Smooth muscle cell (in vitro differentiated cells): ENCODE data around the gene TRIB2. TPM values are rescaled to one million over a fixed set of nuclear protein-coding genes. Genes with fewer than 3 reads are reported as not detected.

Source experiments
- DNase-seq: peaks from one replicate; lab custom pipeline; 2025; ENCODE audit not compliant: unreplicated experiment; lab: John Stamatoyannopoulos, UW
- H2AFZ ChIP-seq: fragments of 200-600 bp; sonication (generic); 2 replicates; pipeline ENCODE4 v1.6.0; 2016; ENCODE audit warnings: antibody characterized with exemption, low read depth, mild to moderate bottlenecking
- H3F3A ChIP-seq: fragments of 200-600 bp; sonication (generic); 2 replicates; pipeline ENCODE4 v1.6.0; 2017; ENCODE audit warnings: antibody characterized with exemption, low read depth
- H3K27ac ChIP-seq: fragments of 200-600 bp; sonication (generic); 2 replicates; pipeline ENCODE4 v1.5.1; 2016; ENCODE audit warnings: low read depth, mild to moderate bottlenecking
- H3K27me3 ChIP-seq: fragments of 200-600 bp; sonication (generic); 2 replicates; pipeline ENCODE4 v1.6.1; 2016; ENCODE audit warnings: low read depth, mild to moderate bottlenecking
- H3K36me3 ChIP-seq: fragments of 200-600 bp; sonication (generic); 2 replicates; pipeline ENCODE4 v1.5.1; 2016; ENCODE audit warnings: low read depth
- H3K4me1 ChIP-seq: fragments of 200-600 bp; sonication (generic); 2 replicates; pipeline ENCODE4 v1.5.1; 2016; ENCODE audit warnings: low read depth
- H3K4me2 ChIP-seq: fragments of 200-600 bp; sonication (generic); 2 replicates; pipeline ENCODE4 v1.6.0; 2016; ENCODE audit warnings: mild to moderate bottlenecking
- H3K4me3 ChIP-seq: fragments of 200-600 bp; sonication (generic); 2 replicates; pipeline ENCODE4 v1.5.1; 2016; ENCODE audit warnings: mild to moderate bottlenecking
- H3K79me2 ChIP-seq: fragments of 200-600 bp; sonication (generic); 2 replicates; pipeline ENCODE4 v1.6.0; 2016; ENCODE audit warnings: low read depth, mild to moderate bottlenecking
- H3K9ac ChIP-seq: fragments of 200-600 bp; sonication (generic); 2 replicates; pipeline ENCODE4 v1.6.0; 2016; ENCODE audit warnings: low read depth
- H3K9me3 ChIP-seq: fragments of 200-600 bp; sonication (generic); replicated peaks from 2 replicates; pipeline ENCODE4 v1.5.1; 2016; ENCODE audit warnings: low read depth
- H4K20me1 ChIP-seq: fragments of 200-600 bp; sonication (generic); 2 replicates; pipeline ENCODE4 v1.6.0; 2016; ENCODE audit warnings: low read depth
- WGBS: methylation state at CpG from one replicate; pipeline ENCODE4 v1.1.7; 2016; ENCODE audit warnings: low lambda C conversion rate; 5-methylcytosine and 5-hydroxymethylcytosine counted together
- polyA plus RNA-seq: library from polyadenylated mRNA; unstranded; fragments of >200 nt; fragmentation: Nextera tagmentation; extraction: Ambion mirVana; gene quantifications from 2 replicates; pipeline ENCODE4 v1.2.1, GENCODE V29; 2016
- total RNA-seq: library from RNA; depleted of rRNA; stranded (reverse); fragments of >200 nt; gene quantifications from 2 replicates; pipeline ENCODE4 v1.2.3, GENCODE V29; 2014
- TF ChIP-seq, protein P1 (sequence below): fragments of 200-600 bp; sonication (generic); IDR thresholded peaks from 2 replicates; pipeline ENCODE4 v1.5.1; 2017; ENCODE audit warnings: borderline replicate concordance, mild to moderate bottlenecking, antibody characterized with exemption; ENCODE audit not compliant: insufficient read depth, poor library complexity, severe bottlenecking

Gene TRIB2
- total and polyA plus RNA-seq, 2 experiments from 2014 or later = 31.1 to 31.5 TPM

DNA sequence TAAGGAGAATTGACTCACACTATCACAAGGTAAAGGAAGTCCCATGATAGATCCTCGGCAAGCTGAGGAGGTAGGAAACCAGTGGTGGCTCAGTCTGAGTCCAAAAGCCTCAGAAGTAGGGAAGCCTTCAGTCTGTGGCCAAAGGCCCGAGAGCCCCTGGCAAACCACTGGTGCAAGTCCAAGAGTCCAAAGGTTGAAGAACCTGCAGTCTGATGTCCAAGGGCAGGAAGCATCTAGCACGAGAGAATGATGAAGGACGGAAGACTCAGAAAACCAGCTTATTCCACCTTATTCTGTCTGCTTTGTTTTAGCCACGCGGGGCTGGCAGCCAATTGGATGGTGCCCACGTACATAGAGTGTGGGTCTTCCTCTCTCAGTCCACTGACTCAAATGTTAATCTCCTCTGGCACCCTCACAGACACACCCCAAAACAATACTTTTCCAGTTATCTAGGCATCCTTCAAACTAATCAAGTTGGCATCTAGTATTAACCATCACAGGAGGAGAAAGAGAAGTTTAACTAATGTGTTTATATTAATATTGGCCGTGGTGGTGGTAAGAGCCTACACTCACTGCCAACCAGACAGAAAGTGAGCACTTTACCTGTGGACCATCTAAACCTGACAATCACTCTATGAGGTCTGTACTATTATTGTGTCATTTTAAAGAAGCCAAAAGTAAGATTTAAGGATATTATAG is 8.1 kb upstream of the TRIB2 start:
- TF ChIP-seq, protein P1, sequence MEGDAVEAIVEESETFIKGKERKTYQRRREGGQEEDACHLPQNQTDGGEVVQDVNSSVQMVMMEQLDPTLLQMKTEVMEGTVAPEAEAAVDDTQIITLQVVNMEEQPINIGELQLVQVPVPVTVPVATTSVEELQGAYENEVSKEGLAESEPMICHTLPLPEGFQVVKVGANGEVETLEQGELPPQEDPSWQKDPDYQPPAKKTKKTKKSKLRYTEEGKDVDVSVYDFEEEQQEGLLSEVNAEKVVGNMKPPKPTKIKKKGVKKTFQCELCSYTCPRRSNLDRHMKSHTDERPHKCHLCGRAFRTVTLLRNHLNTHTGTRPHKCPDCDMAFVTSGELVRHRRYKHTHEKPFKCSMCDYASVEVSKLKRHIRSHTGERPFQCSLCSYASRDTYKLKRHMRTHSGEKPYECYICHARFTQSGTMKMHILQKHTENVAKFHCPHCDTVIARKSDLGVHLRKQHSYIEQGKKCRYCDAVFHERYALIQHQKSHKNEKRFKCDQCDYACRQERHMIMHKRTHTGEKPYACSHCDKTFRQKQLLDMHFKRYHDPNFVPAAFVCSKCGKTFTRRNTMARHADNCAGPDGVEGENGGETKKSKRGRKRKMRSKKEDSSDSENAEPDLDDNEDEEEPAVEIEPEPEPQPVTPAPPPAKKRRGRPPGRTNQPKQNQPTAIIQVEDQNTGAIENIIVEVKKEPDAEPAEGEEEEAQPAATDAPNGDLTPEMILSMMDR = no peak
- H3F3A ChIP-seq = no peaks in the 10 kb centered on the region
- no peak for DNase-seq
- H3K4me1 ChIP-seq = no peaks in the 10 kb centered on the region
- no peaks in the 10 kb centered on the region for H4K20me1 ChIP-seq
- no peak overlapping the region for H3K9ac ChIP-seq
- no peak overlapping the region for H3K4me3 ChIP-seq
- H3K79me2 ChIP-seq = no peaks in the 10 kb centered on the region
- H3K36me3 ChIP-seq = no peaks in the 10 kb centered on the region
- H2AFZ ChIP-seq = no peak overlapping the region
- H3K4me2 ChIP-seq = no peak overlapping the region
- H3K27me3 ChIP-seq = no peaks in the 10 kb centered on the region
- WGBS = 94% methylated on average over 8 of the region's 8 CpGs
- no peak overlapping the region for H3K27ac ChIP-seq
- H3K9me3 ChIP-seq = no peaks in the 10 kb centered on the region

DNA sequence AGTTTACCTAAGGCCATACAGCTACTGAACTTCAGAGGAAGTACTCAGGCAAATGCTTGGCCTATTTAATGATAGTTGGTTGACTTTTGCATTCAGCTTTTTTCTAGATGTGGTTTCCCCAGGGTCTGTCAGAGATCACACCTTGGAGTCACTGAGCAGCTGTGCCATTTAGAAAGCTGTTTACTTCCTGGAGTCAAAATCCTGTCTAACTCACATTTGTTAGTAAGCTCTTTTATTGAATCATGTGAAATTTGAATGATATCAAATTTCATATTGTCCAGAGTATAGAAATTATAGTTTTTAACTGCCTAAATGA is 7.6 kb upstream of the TRIB2 start:
- Histone ChIP-seq H3K27ac (no peak overlapping the region), H2AFZ (no peak overlapping the region), H3K9me3 (no peaks in the 10 kb centered on the region), H3K4me3 (no peak overlapping the region), H3K36me3 (no peaks in the 10 kb centered on the region), H3K9ac (no peak overlapping the region), H3F3A (no peaks in the 10 kb centered on the region), H4K20me1 (no peaks in the 10 kb centered on the region), H3K27me3 (no peaks in the 10 kb centered on the region), H3K4me1 (no peaks in the 10 kb centered on the region), H3K79me2 (no peaks in the 10 kb centered on the region), H3K4me2 (no peak overlapping the region)
- TF ChIP-seq, protein P1 = no peak
- DNase-seq = no peak

DNA sequence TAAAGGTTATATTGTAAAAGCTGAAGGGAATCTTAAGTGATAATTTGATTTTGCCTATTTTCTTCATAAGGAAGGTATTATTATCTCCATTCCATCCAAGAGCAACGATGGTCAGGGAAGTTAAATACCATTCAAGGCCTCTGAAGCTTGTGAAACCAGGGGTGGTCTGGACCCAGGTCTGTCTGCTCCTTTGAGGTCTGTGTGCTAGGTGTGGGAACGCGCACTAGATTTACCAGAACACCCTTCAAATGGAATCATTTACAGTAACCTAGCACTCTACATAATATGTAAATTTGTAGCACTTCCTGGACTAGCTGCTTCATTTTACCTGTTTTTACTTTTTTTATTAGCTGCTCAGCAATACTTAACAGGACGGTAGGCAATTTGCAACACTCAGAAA is 6.4 kb upstream of the TRIB2 start:
- DNase-seq = no peak
- Histone ChIP-seq H3K27ac (no peak overlapping the region), H3K27me3 (no peaks in the 10 kb centered on the region), H3K79me2 (no peaks in the 10 kb centered on the region), H3K9ac (no peak overlapping the region), H3F3A (peaks cover 5% of the 10 kb centered on the region), H3K4me1 (peaks cover 5% of the 10 kb centered on the region), H2AFZ (no peak overlapping the region), H3K9me3 (no peaks in the 10 kb centered on the region), H3K36me3 (no peaks in the 10 kb centered on the region), H4K20me1 (no peaks in the 10 kb centered on the region), H3K4me2 (no peak overlapping the region), H3K4me3 (no peak overlapping the region)
- WGBS = 96% methylated on average over 4 of the region's 4 CpGs
- TF ChIP-seq, protein P1 = no peak

DNA sequence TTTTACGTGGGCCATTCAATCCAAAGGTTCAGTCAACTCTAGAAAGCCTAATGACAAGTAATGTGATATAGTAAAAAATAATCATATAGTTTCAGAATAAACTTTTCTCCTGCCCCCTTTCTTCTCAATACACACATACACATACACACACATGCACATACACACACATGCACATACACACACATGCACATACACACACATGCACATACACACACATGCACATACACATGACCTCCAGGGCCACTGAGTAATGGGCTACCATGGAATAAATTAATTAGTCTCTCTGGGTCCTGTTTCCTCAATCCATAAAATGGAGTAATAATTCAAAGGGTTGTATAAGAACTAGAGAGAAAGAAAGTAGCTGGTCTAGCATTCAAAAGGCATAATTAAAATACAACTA is 5.4 kb upstream of the TRIB2 start:
- H3K9ac ChIP-seq = no peak overlapping the region
- no peak for DNase-seq
- WGBS = 88% methylated on average over 1 of the region's 1 CpG
- H3F3A ChIP-seq = peaks cover 14% of the 10 kb centered on the region
- H3K79me2 ChIP-seq = no peaks in the 10 kb centered on the region
- TF ChIP-seq, protein P1 = no peak
- no peak overlapping the region for H3K27ac ChIP-seq
- no peaks in the 10 kb centered on the region for H3K9me3 ChIP-seq
- no peak overlapping the region for H2AFZ ChIP-seq
- no peak overlapping the region for H3K4me2 ChIP-seq
- H3K4me1 ChIP-seq = peaks cover 11% of the 10 kb centered on the region
- no peaks in the 10 kb centered on the region for H4K20me1 ChIP-seq
- no peak overlapping the region for H3K4me3 ChIP-seq
- H3K27me3 ChIP-seq = no peaks in the 10 kb centered on the region
- H3K36me3 ChIP-seq = no peaks in the 10 kb centered on the region
